Testis (tissue), 2 donors: ENCODE results near the gene DHX16.

Source experiments
- POLR2A ChIP-seq: fragments of 450-650 bp; IDR thresholded peaks from one replicate; pipeline ENCODE4 v1.6.1; 2017; ENCODE audit warnings: antibody characterized with exemption, mild to moderate bottlenecking, moderate library complexity
- TF ChIP-seq, protein P1 (sequence below), 3 experiments: fragments of 450-650 bp in 2 of 3; fragments of 200-600 bp in 1 of 3; sonication (generic) in 1 of 3; IDR thresholded peaks; one replicate each; pipeline ENCODE4 v1.5.1; 2016 to 2019; ENCODE audit warnings: antibody characterized with exemption in 3 of 3, mild to moderate bottlenecking in 2 of 3, moderate library complexity in 1 of 3

DNA sequence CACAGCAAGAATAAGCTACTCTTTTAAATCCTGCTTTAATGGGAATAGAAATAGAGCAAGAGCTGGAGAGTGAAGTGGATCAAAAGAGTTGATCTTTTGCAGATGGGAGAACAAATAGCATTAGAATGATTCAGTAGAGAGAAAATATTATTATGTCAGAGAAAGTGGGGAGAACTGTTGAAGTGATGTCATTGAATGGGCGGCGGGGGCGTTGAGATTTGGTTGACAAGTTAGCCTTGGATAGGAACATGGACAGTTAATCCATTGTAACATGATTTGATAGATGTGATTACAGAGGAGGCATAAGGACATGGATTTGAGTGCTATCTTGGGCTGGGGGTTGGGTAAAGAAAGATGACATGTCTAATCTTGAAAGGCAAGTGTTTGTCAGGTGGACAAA is 37.0 kb downstream of the DHX16 start:
- TF ChIP-seq POLR2A = no peak
- TF ChIP-seq, protein P1, sequence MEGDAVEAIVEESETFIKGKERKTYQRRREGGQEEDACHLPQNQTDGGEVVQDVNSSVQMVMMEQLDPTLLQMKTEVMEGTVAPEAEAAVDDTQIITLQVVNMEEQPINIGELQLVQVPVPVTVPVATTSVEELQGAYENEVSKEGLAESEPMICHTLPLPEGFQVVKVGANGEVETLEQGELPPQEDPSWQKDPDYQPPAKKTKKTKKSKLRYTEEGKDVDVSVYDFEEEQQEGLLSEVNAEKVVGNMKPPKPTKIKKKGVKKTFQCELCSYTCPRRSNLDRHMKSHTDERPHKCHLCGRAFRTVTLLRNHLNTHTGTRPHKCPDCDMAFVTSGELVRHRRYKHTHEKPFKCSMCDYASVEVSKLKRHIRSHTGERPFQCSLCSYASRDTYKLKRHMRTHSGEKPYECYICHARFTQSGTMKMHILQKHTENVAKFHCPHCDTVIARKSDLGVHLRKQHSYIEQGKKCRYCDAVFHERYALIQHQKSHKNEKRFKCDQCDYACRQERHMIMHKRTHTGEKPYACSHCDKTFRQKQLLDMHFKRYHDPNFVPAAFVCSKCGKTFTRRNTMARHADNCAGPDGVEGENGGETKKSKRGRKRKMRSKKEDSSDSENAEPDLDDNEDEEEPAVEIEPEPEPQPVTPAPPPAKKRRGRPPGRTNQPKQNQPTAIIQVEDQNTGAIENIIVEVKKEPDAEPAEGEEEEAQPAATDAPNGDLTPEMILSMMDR (IDR thresholded peaks at IDR 0.05) = no peak
